Fibroblast of villous mesenchyme (primary cell): ENCODE results near the gene MCUR1. TPM values are rescaled to one million over a fixed set of nuclear protein-coding genes. Genes with fewer than 3 reads are reported as not detected.
"Not testable (repeated sequence)": the region's sequence is repeated elsewhere in the genome, so short reads cannot be mapped to it uniquely, and the experiment has no call there.

ENCODE experiments used
- DNase-seq: peaks from one replicate; pipeline ENCODE4 v3.0.0-alpha.2; 2010; ENCODE audit warnings: low read depth
- H3K4me3 ChIP-seq: 2 replicates; pipeline ENCODE4 v1.5.1; 2011; ENCODE audit warnings: low read depth, mild to moderate bottlenecking, low read length
- CTCF ChIP-seq: IDR thresholded peaks from 2 replicates; pipeline ENCODE4 v1.5.1; 2012; ENCODE audit warnings: low read depth, mild to moderate bottlenecking, low read length; ENCODE audit not compliant: insufficient read depth
- total RNA-seq: library from RNA; depleted of rRNA; stranded (reverse); fragments of >200 nt; gene quantifications from 2 replicates; pipeline ENCODE4 v1.2.3, GENCODE V29; 2012

MCUR1 gene
- total RNA-seq, 1 donor: 13.8 TPM

GRCh38 chr6:13796781-13797180 is 17.6 kb downstream of the MCUR1 start:
- TF ChIP-seq CTCF: no peak
- H3K4me3 ChIP-seq: no peak overlapping the region
- DNase-seq: no peak

- peak; percentile 73 for DNase-seq
- peak; percentile 95 for TF ChIP-seq CTCF
- no peak overlapping the region for H3K4me3 ChIP-seq
These were observed 19.2 kb downstream of the MCUR1 start for GRCh38 chr6:13795041-13795750.

- no peak overlapping the region for H3K4me3 ChIP-seq
- TF ChIP-seq CTCF: no peak
- DNase-seq: peak; percentile 33
These were observed 20.2 kb downstream of the MCUR1 start for GRCh38 chr6:13794184-13794583.

GRCh38 chr6:13789746-13790145 is 24.6 kb downstream of the MCUR1 start:
- no peak for DNase-seq
- no peak for TF ChIP-seq CTCF
- no peak overlapping the region for H3K4me3 ChIP-seq

- DNase-seq: no peak
- TF ChIP-seq CTCF: no peak
- no peak overlapping the region for H3K4me3 ChIP-seq
These were observed 25.5 kb downstream of the MCUR1 start for GRCh38 chr6:13788820-13789219.

- no peak overlapping the region for H3K4me3 ChIP-seq
- peak; percentile 45 for DNase-seq
- no peak for TF ChIP-seq CTCF
These were observed 27.2 kb downstream of the MCUR1 start for GRCh38 chr6:13787137-13787536.

- H3K4me3 ChIP-seq, DNase-seq: not testable (repeated sequence)
These were observed 34.2 kb downstream of the MCUR1 start for GRCh38 chr6:13780162-13780561.
